ENCODE results near the gene GALNT2.

The GALNT2 gene

GRCh38 chr1:230285351-230285750 lies 218.3 kb downstream of the GALNT2 start:
- Histone ChIP-seq H3K27ac (ENCODE audit: low read length) (no peak overlapping the region), H3K9ac (ENCODE audit: low read depth, low read length) (no peak overlapping the region), H2AFZ (ENCODE audit: low read depth, low read length) (no peak overlapping the region), H4K20me1 (ENCODE audit: insufficient read depth, low read length) (peaks cover 43% of the 10 kb centered on the region), H3K4me1 (ENCODE audit: insufficient read depth, low read length) (no peaks in the 10 kb centered on the region), H3K4me3 (ENCODE audit: low read depth in 1 of 2, low read length in 2 of 2) (no peak overlapping the region), H3K79me2 (ENCODE audit: insufficient read depth, low read length) (no peaks in the 10 kb centered on the region), H3K36me3 (ENCODE audit: insufficient read depth, low read length) (peaks cover 34% of the 10 kb centered on the region), H3K27me3 (ENCODE audit: insufficient read depth, low read length, poor library complexity) (no peaks in the 10 kb centered on the region), H3K4me2 (ENCODE audit: insufficient read depth, low read length) (no peak overlapping the region), H3K9me3 (ENCODE audit: insufficient read depth, low read length, severe bottlenecking) (no peaks in the 10 kb centered on the region)
- TF ChIP-seq CTCF (IDR thresholded peaks at IDR 0.05; ENCODE audit: borderline replicate concordance, extremely low read depth, low read length, poor library complexity, severe bottlenecking): no peak
- TF ChIP-seq EZH2 (IDR thresholded peaks at IDR 0.05; ENCODE audit: borderline replicate concordance, low read depth, low read length, severe bottlenecking): no peak
- DNase-seq: no peak
- 0 out of 3 replicates have a peak, but pooled peaks have one; percentile 2 for ATAC-seq (ENCODE audit: insufficient read depth, low read depth)

GRCh38 chr1:230286166-230286889 lies 219.3 kb downstream of the GALNT2 start:
- Histone ChIP-seq H3K27me3 (ENCODE audit: insufficient read depth, low read length, poor library complexity) (no peaks in the 10 kb centered on the region), H3K9me3 (ENCODE audit: insufficient read depth, low read length, severe bottlenecking) (no peaks in the 10 kb centered on the region), H2AFZ (ENCODE audit: low read depth, low read length) (no peak overlapping the region), H3K4me1 (ENCODE audit: insufficient read depth, low read length) (no peaks in the 10 kb centered on the region), H3K4me3 (ENCODE audit: low read depth in 1 of 2, low read length in 2 of 2) (no peak overlapping the region), H3K9ac (ENCODE audit: low read depth, low read length) (no peak overlapping the region), H3K27ac (ENCODE audit: low read length) (no peak overlapping the region), H3K79me2 (ENCODE audit: insufficient read depth, low read length) (no peaks in the 10 kb centered on the region), H4K20me1 (ENCODE audit: insufficient read depth, low read length) (peaks cover 34% of the 10 kb centered on the region), H3K36me3 (ENCODE audit: insufficient read depth, low read length) (peaks cover 24% of the 10 kb centered on the region), H3K4me2 (ENCODE audit: insufficient read depth, low read length) (no peak overlapping the region)
- ATAC-seq (ENCODE audit: insufficient read depth, low read depth) (peak; percentile 27; the same call in 2 of the 3 replicates), DNase-seq (no peak)
- TF ChIP-seq CTCF (IDR thresholded peaks at IDR 0.05; ENCODE audit: borderline replicate concordance, extremely low read depth, low read length, poor library complexity, severe bottlenecking) (no peak), EZH2 (IDR thresholded peaks at IDR 0.05; ENCODE audit: borderline replicate concordance, low read depth, low read length, severe bottlenecking) (no peak)

- TF ChIP-seq EZH2 (IDR thresholded peaks at IDR 0.05; ENCODE audit: borderline replicate concordance, low read depth, low read length, severe bottlenecking): no peak
- no peak for TF ChIP-seq CTCF (IDR thresholded peaks at IDR 0.05; ENCODE audit: borderline replicate concordance, extremely low read depth, low read length, poor library complexity, severe bottlenecking)
- DNase-seq (no peak), ATAC-seq (ENCODE audit: insufficient read depth, low read depth) (peak; percentile 40)
- H4K20me1 ChIP-seq (ENCODE audit: insufficient read depth, low read length): peaks cover 32% of the 10 kb centered on the region
- no peak overlapping the region for H2AFZ ChIP-seq (ENCODE audit: low read depth, low read length)
- H3K79me2 ChIP-seq (ENCODE audit: insufficient read depth, low read length): no peaks in the 10 kb centered on the region
- no peaks in the 10 kb centered on the region for H3K4me1 ChIP-seq (ENCODE audit: insufficient read depth, low read length)
- H3K27ac ChIP-seq (ENCODE audit: low read length): no peak overlapping the region
- H3K4me2 ChIP-seq (ENCODE audit: insufficient read depth, low read length): no peak overlapping the region
- peaks cover 20% of the 10 kb centered on the region for H3K36me3 ChIP-seq (ENCODE audit: insufficient read depth, low read length)
- no peaks in the 10 kb centered on the region for H3K27me3 ChIP-seq (ENCODE audit: insufficient read depth, low read length, poor library complexity)
- H3K9me3 ChIP-seq (ENCODE audit: insufficient read depth, low read length, severe bottlenecking): no peaks in the 10 kb centered on the region
- no peak overlapping the region for H3K4me3 ChIP-seq (ENCODE audit: low read depth in 1 of 2, low read length in 2 of 2)
- no peak overlapping the region for H3K9ac ChIP-seq (ENCODE audit: low read depth, low read length)
These were observed 219.8 kb downstream of the GALNT2 start for GRCh38 chr1:230286890-230287269.

Data from DND-41 (cell line).